Measurements from ENCODE around the gene CPS1. TPM values are rescaled to one million over a fixed set of nuclear protein-coding genes. Genes with fewer than 3 reads are reported as not detected.

CPS1 gene
- total and polyA plus RNA-seq, 2 donors (not counting 3 experiments of a cell fraction or from before 2014, with no cell fraction given) = 0.18 to 0.53 TPM

- no peak overlapping the region for H2AFZ ChIP-seq (ENCODE audit: low read depth, low read length)
- intact Hi-C loops (cut with micrococcal nuclease) = no loop called here
- H4K20me1 ChIP-seq (replicated peaks; ENCODE audit: control insufficient read depth, extremely low read depth, insufficient read depth, low read length) = no peaks in the 10 kb centered on the region
- no peak overlapping the region for H3K4me2 ChIP-seq (ENCODE audit: insufficient read depth, low read length)
- H3K27ac ChIP-seq (ENCODE audit: insufficient read depth, low read depth, low read length) = no peak overlapping the region
- H3K36me3 ChIP-seq (ENCODE audit: control insufficient read depth in 2 of 2, extremely low read depth in 1 of 2, insufficient read depth in 2 of 2, low read length in 2 of 2) = no peaks in the 10 kb centered on the region
- DNase-seq (ENCODE audit: low read depth, low spot score) = no peak
- H3K9ac ChIP-seq (replicated peaks; ENCODE audit: extremely low read depth, insufficient read depth, low read length) = no peak overlapping the region
- H3K4me3 ChIP-seq (replicated peaks in 1 of 3; ENCODE audit: insufficient read depth in 1 of 3, low read depth in 1 of 3, low read length in 3 of 3) = no peak overlapping the region
- no peak for TF ChIP-seq GATA2 (IDR thresholded peaks at IDR 0.05; ENCODE audit: insufficient read depth, insufficient read length, low read depth, low read length)
- TF ChIP-seq POLR2AphosphoS5 (IDR thresholded peaks at IDR 0.05; ENCODE audit: insufficient read depth, low read depth, low read length) = no peak
- TF ChIP-seq POLR2A (IDR thresholded peaks at IDR 0.05; ENCODE audit: low read depth, low read length) = no peak
- no peak for TF ChIP-seq CTCF (IDR thresholded peaks at IDR 0.05; ENCODE audit: extremely low read depth in 1 of 2, insufficient read depth in 1 of 2, low read depth in 1 of 2, low read length in 2 of 2)
- TF ChIP-seq JUN (IDR thresholded peaks at IDR 0.05; ENCODE audit: borderline replicate concordance, insufficient read depth, insufficient read length, low read depth) = no peak
- no peak for TF ChIP-seq FOS (IDR thresholded peaks at IDR 0.05; ENCODE audit: borderline replicate concordance, insufficient read depth, low read length)
- no peak for TF ChIP-seq MYC (IDR thresholded peaks at IDR 0.05; ENCODE audit: low read depth, low read length)
- no peak for TF ChIP-seq EZH2 (IDR thresholded peaks at IDR 0.05; ENCODE audit: borderline replicate concordance, low read depth, low read length, severe bottlenecking)
- TF ChIP-seq, protein P1, sequence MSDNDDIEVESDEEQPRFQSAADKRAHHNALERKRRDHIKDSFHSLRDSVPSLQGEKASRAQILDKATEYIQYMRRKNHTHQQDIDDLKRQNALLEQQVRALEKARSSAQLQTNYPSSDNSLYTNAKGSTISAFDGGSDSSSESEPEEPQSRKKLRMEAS (IDR thresholded peaks at IDR 0.05; ENCODE audit: insufficient read depth, insufficient read length) = no peak
- no peaks in the 10 kb centered on the region for H3K27me3 ChIP-seq (ENCODE audit: control insufficient read depth in 2 of 2, insufficient read depth in 2 of 2, low read length in 2 of 2)
- H3K9me1 ChIP-seq (replicated peaks; ENCODE audit: control insufficient read depth, extremely low read depth, insufficient read depth, low read length) = no peaks in the 10 kb centered on the region
- dilution Hi-C loops (cut with MboI; ENCODE audit: extremely low pct_ligation_motif_present, low sequenced_read_pairs) = no loop called here
- BruUV-seq (replicated peaks) = no TSS peak
- ChIA-PET CTCF (interaction anchor here (1.1 to 1.4 kb wide), 2 partner anchors 10 to 48 kb away, joined by 4 to 5 read pairs; no protein-coding TSS in a partner anchor), POLR2A (no interaction called here)
- H3K4me1 ChIP-seq (ENCODE audit: control insufficient read depth, extremely low read depth, insufficient read depth, low read length) = no peaks in the 10 kb centered on the region
- FAIRE-seq = no peak
- no peaks in the 10 kb centered on the region for H3K79me2 ChIP-seq (ENCODE audit: control insufficient read depth, insufficient read depth, low read length)
- no peaks in the 10 kb centered on the region for H3K9me3 ChIP-seq (replicated peaks; ENCODE audit: control insufficient read depth, insufficient read depth, low read length)
These were observed 5.4 kb upstream of the CPS1 start for GRCh38 chr2:210551001-210551400.
